AG09319 (cell line): ENCODE results near the gene BZW2.

ENCODE experiments used
- DNase-seq: peaks from one replicate; pipeline ENCODE4 v3.0.0-alpha.2; 2010; ENCODE audit warnings: low read depth; ENCODE audit errors: extremely low read depth
- CTCF ChIP-seq: IDR thresholded peaks from 2 replicates; pipeline ENCODE4 v1.5.1; 2011; ENCODE audit warnings: low read depth, mild to moderate bottlenecking, inconsistent platforms, low read length, moderate library complexity

BZW2 gene

GRCh38 chr7:16693601-16694318 is 47.8 kb downstream of the BZW2 start:
- no peak for TF ChIP-seq CTCF
- DNase-seq, result no peak

- TF ChIP-seq CTCF, result no peak
- no peak for DNase-seq
These were observed 48.8 kb downstream of the BZW2 start for GRCh38 chr7:16694806-16695205.

GRCh38 chr7:16695621-16696237 is 49.7 kb downstream of the BZW2 start:
- peak; percentile 48 for TF ChIP-seq CTCF
- no peak for DNase-seq

GRCh38 chr7:16697507-16698199 is 51.7 kb downstream of the BZW2 start:
- no peak for DNase-seq
- TF ChIP-seq CTCF, result no peak

- no peak for TF ChIP-seq CTCF
- no peak for DNase-seq
These were observed 52.4 kb downstream of the BZW2 start for GRCh38 chr7:16698200-16698905.

GRCh38 chr7:16702441-16702840 is 56.5 kb downstream of the BZW2 start:
- no peak for TF ChIP-seq CTCF
- DNase-seq, result no peak

GRCh38 chr7:16708511-16708910 is 62.5 kb downstream of the BZW2 start:
- DNase-seq, result no peak
- no peak for TF ChIP-seq CTCF
